ENCODE data around the gene SFRP2. TPM values are rescaled to one million over a fixed set of nuclear protein-coding genes. Genes with fewer than 3 reads are reported as not detected.

Gene SFRP2
- total and polyA plus RNA-seq, 2 donors (not counting 1 experiment from before 2014, with no cell fraction given): under 0.01 TPM; not detected in 1

DNA sequence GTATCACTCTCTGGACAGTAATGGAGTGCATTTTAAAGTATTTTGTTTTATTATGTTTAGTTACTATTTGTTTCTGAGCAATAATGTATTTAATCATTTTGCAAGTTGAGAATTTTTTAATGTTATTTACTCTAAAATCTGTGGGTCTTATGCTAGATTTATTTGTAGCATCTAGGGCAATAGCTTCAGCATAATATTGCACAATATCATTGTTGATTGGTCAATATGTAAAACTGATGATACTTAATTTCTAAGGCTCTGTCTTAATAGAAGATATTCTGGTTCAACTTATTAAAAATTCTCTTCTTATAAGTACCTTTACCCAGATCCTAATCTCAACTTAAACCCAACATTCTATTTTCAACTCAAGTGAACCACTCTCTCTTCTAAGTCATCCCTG, 11.5 kb downstream of the SFRP2 start:
- Histone ChIP-seq H3K27ac (ENCODE audit: insufficient read depth, low read length) (no peak overlapping the region), H4K20me1 (ENCODE audit: control insufficient read depth, extremely low read depth, insufficient read depth, low read length) (no peaks in the 10 kb centered on the region), H3K4me1 (ENCODE audit: control insufficient read depth, extremely low read depth, insufficient read depth, low read length) (no peaks in the 10 kb centered on the region), H2AFZ (ENCODE audit: low read length) (no peak overlapping the region), H3K36me3 (ENCODE audit: control insufficient read depth, insufficient read depth, low read length) (no peaks in the 10 kb centered on the region), H3K79me2 (ENCODE audit: control insufficient read depth, insufficient read depth, low read length) (no peaks in the 10 kb centered on the region), H3K9me3 (ENCODE audit: control insufficient read depth, insufficient read depth, low read depth, low read length) (no peaks in the 10 kb centered on the region), H3K9ac (ENCODE audit: insufficient read depth, low read length) (no peak overlapping the region), H3K27me3 (ENCODE audit: control insufficient read depth, insufficient read depth, low read length) (no peaks in the 10 kb centered on the region), H3K4me3 (replicated peaks in 1 of 4; ENCODE audit: control extremely low read depth in 1 of 4, insufficient read depth in 1 of 4, low read depth in 3 of 4, low read length in 4 of 4) (no peak overlapping the region), H3K4me2 (ENCODE audit: extremely low read depth, insufficient read depth, low read length) (no peak overlapping the region)
- no peak for DNase-seq (ENCODE audit: low read depth in 2 of 2)
- TF ChIP-seq EZH2 (IDR thresholded peaks at IDR 0.05; ENCODE audit: low read length, missing control alignments) (no peak), CTCF (conservative IDR thresholded peaks at IDR 0.05 in 1 of 2, IDR thresholded peaks at IDR 0.05 in 1 of 2; ENCODE audit: low read depth in 1 of 2, low read length in 2 of 2) (no peak)

GRCh38 chr4:153776601-153777000, 12.3 kb downstream of the SFRP2 start:
- H3K4me1 ChIP-seq (ENCODE audit: control insufficient read depth, extremely low read depth, insufficient read depth, low read length): no peaks in the 10 kb centered on the region
- H2AFZ ChIP-seq (ENCODE audit: low read length): no peak overlapping the region
- no peak for DNase-seq (ENCODE audit: low read depth in 2 of 2)
- H3K36me3 ChIP-seq (ENCODE audit: control insufficient read depth, insufficient read depth, low read length): no peaks in the 10 kb centered on the region
- no peak overlapping the region for H3K4me2 ChIP-seq (ENCODE audit: extremely low read depth, insufficient read depth, low read length)
- TF ChIP-seq CTCF (conservative IDR thresholded peaks at IDR 0.05 in 1 of 2, IDR thresholded peaks at IDR 0.05 in 1 of 2; ENCODE audit: low read depth in 1 of 2, low read length in 2 of 2) (no peak), EZH2 (IDR thresholded peaks at IDR 0.05; ENCODE audit: low read length, missing control alignments) (no peak)
- H4K20me1 ChIP-seq (ENCODE audit: control insufficient read depth, extremely low read depth, insufficient read depth, low read length): no peaks in the 10 kb centered on the region
- H3K79me2 ChIP-seq (ENCODE audit: control insufficient read depth, insufficient read depth, low read length): no peaks in the 10 kb centered on the region
- H3K27ac ChIP-seq (ENCODE audit: insufficient read depth, low read length): no peak overlapping the region
- no peak overlapping the region for H3K4me3 ChIP-seq (replicated peaks in 1 of 4; ENCODE audit: control extremely low read depth in 1 of 4, insufficient read depth in 1 of 4, low read depth in 3 of 4, low read length in 4 of 4)
- H3K27me3 ChIP-seq (ENCODE audit: control insufficient read depth, insufficient read depth, low read length): no peaks in the 10 kb centered on the region
- no peaks in the 10 kb centered on the region for H3K9me3 ChIP-seq (ENCODE audit: control insufficient read depth, insufficient read depth, low read depth, low read length)
- no peak overlapping the region for H3K9ac ChIP-seq (ENCODE audit: insufficient read depth, low read length)

GRCh38 chr4:153773236-153773690, 15.6 kb downstream of the SFRP2 start:
- H3K79me2 ChIP-seq (ENCODE audit: control insufficient read depth, insufficient read depth, low read length): no peaks in the 10 kb centered on the region
- H3K9me3 ChIP-seq (ENCODE audit: control insufficient read depth, insufficient read depth, low read depth, low read length): no peaks in the 10 kb centered on the region
- H3K4me2 ChIP-seq (ENCODE audit: extremely low read depth, insufficient read depth, low read length): no peak overlapping the region
- peak in 1 of 2 donors; percentile 23 for DNase-seq (ENCODE audit: low read depth in 2 of 2)
- H2AFZ ChIP-seq (ENCODE audit: low read length): no peak overlapping the region
- peak; percentile 7 to 20 for TF ChIP-seq CTCF (conservative IDR thresholded peaks at IDR 0.05 in 1 of 2, IDR thresholded peaks at IDR 0.05 in 1 of 2; ENCODE audit: low read depth in 1 of 2, low read length in 2 of 2)
- no peak for TF ChIP-seq EZH2 (IDR thresholded peaks at IDR 0.05; ENCODE audit: low read length, missing control alignments)
- no peak overlapping the region for H3K9ac ChIP-seq (ENCODE audit: insufficient read depth, low read length)
- no peaks in the 10 kb centered on the region for H3K4me1 ChIP-seq (ENCODE audit: control insufficient read depth, extremely low read depth, insufficient read depth, low read length)
- H3K4me3 ChIP-seq (replicated peaks in 1 of 4; ENCODE audit: control extremely low read depth in 1 of 4, insufficient read depth in 1 of 4, low read depth in 3 of 4, low read length in 4 of 4): no peak overlapping the region
- no peaks in the 10 kb centered on the region for H3K27me3 ChIP-seq (ENCODE audit: control insufficient read depth, insufficient read depth, low read length)
- H4K20me1 ChIP-seq (ENCODE audit: control insufficient read depth, extremely low read depth, insufficient read depth, low read length): no peaks in the 10 kb centered on the region
- no peaks in the 10 kb centered on the region for H3K36me3 ChIP-seq (ENCODE audit: control insufficient read depth, insufficient read depth, low read length)
- no peak overlapping the region for H3K27ac ChIP-seq (ENCODE audit: insufficient read depth, low read length)
